ENCODE results near the gene CTXN3. TPM values are rescaled to one million over a fixed set of nuclear protein-coding genes. Genes with fewer than 3 reads are reported as not detected.

The CTXN3 gene
- total and polyA plus RNA-seq, 2 donors (not counting 3 experiments of a cell fraction or from before 2014, with no cell fraction given), result not detected

DNA sequence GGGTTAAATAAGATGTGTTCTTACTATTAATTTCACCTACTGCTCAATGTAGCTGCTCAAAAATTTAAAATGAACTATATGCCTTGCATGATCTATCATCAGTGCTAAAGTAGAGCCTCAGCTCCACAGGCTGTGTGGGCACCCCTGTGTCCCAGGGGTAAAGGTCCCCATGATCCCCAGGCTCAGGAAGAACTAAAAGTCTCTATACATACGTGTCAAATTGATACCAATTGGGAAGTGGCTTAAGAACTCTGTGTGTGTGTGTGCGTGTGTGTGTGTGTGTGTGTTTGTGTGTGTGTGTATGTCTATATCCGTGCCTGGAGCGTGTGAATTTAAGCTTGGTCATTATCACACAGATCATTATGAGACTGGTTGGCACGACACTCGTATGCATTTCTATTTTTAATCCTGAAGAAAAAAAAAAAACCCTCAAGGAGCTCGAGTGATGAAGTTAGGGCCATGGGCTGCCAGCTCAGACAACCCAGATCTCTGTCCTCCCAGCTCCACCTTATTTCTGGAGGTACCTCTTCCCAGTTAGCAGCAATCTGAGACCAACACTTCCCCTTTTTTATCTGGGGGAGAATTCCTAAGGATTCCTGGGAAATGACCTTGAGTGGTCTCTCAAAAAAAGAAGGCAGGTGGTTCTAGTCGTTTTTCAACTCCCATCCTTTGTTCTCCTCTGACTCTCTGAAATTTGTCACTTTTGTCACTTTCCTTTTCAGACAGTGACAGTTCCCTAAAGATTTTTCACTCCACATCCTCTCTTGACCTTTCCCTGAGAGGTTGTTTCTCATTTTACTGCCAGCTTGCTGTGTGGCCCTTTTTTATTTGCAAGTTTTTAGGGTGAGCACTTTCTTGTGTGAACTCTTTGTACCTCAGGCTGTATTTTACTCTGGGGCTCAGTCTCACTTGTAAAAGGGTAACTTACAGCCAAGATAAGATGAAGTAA is 45.7 kb upstream of the CTXN3 start:
- no peaks in the 10 kb centered on the region for H3K4me1 ChIP-seq (ENCODE audit: control insufficient read depth, extremely low read depth, insufficient read depth, low read length)
- DNase-seq (ENCODE audit: low read depth, low spot score) (no peak), FAIRE-seq (no peak)
- no peaks in the 10 kb centered on the region for H3K9me1 ChIP-seq (replicated peaks; ENCODE audit: control insufficient read depth, extremely low read depth, insufficient read depth, low read length)
- H3K9me3 ChIP-seq (replicated peaks; ENCODE audit: control insufficient read depth, insufficient read depth, low read length), result no peaks in the 10 kb centered on the region
- CTCF ChIA-PET, result interaction anchor here (0.7 kb wide), 1 partner anchor 1106 kb away, joined by 3 read pairs; no protein-coding TSS in a partner anchor
- H4K20me1 ChIP-seq (replicated peaks; ENCODE audit: control insufficient read depth, extremely low read depth, insufficient read depth, low read length), result no peaks in the 10 kb centered on the region
- H3K79me2 ChIP-seq (ENCODE audit: control insufficient read depth, insufficient read depth, low read length), result no peaks in the 10 kb centered on the region
- no peak overlapping the region for H2AFZ ChIP-seq (ENCODE audit: low read depth, low read length)
- no TSS peak for BruUV-seq (replicated peaks)
- no peak overlapping the region for H3K4me2 ChIP-seq (ENCODE audit: insufficient read depth, low read length)
- dilution Hi-C loops (cut with MboI; ENCODE audit: extremely low pct_ligation_motif_present, low sequenced_read_pairs), result no loop called here
- no peak overlapping the region for H3K9ac ChIP-seq (replicated peaks; ENCODE audit: extremely low read depth, insufficient read depth, low read length)
- no peaks in the 10 kb centered on the region for H3K36me3 ChIP-seq (ENCODE audit: control insufficient read depth in 2 of 2, extremely low read depth in 1 of 2, insufficient read depth in 2 of 2, low read length in 2 of 2)
- H3K27me3 ChIP-seq (ENCODE audit: control insufficient read depth in 2 of 2, insufficient read depth in 2 of 2, low read length in 2 of 2), result peaks cover 0 to 2% of the 10 kb centered on the region in 2 experiments
- POLR2A ChIA-PET, result no interaction called here
- H3K27ac ChIP-seq (ENCODE audit: insufficient read depth, low read depth, low read length), result no peak overlapping the region
- no peak overlapping the region for H3K4me3 ChIP-seq (replicated peaks in 1 of 3; ENCODE audit: insufficient read depth in 1 of 3, low read depth in 1 of 3, low read length in 3 of 3)
- intact Hi-C loops (cut with micrococcal nuclease), result no loop called here
- TF ChIP-seq GATA2 (IDR thresholded peaks at IDR 0.05; ENCODE audit: insufficient read depth, insufficient read length, low read depth, low read length) (no peak), JUN (IDR thresholded peaks at IDR 0.05; ENCODE audit: borderline replicate concordance, insufficient read depth, insufficient read length, low read depth) (no peak), FOS (IDR thresholded peaks at IDR 0.05; ENCODE audit: borderline replicate concordance, insufficient read depth, low read length) (no peak), POLR2AphosphoS5 (IDR thresholded peaks at IDR 0.05; ENCODE audit: insufficient read depth, low read depth, low read length) (no peak), MAX (IDR thresholded peaks at IDR 0.05; ENCODE audit: insufficient read depth, insufficient read length) (no peak), POLR2A (IDR thresholded peaks at IDR 0.05; ENCODE audit: low read depth, low read length) (no peak), MYC (IDR thresholded peaks at IDR 0.05; ENCODE audit: low read depth, low read length) (no peak), EZH2 (IDR thresholded peaks at IDR 0.05; ENCODE audit: borderline replicate concordance, low read depth, low read length, severe bottlenecking) (no peak)
- TF ChIP-seq, protein P1, sequence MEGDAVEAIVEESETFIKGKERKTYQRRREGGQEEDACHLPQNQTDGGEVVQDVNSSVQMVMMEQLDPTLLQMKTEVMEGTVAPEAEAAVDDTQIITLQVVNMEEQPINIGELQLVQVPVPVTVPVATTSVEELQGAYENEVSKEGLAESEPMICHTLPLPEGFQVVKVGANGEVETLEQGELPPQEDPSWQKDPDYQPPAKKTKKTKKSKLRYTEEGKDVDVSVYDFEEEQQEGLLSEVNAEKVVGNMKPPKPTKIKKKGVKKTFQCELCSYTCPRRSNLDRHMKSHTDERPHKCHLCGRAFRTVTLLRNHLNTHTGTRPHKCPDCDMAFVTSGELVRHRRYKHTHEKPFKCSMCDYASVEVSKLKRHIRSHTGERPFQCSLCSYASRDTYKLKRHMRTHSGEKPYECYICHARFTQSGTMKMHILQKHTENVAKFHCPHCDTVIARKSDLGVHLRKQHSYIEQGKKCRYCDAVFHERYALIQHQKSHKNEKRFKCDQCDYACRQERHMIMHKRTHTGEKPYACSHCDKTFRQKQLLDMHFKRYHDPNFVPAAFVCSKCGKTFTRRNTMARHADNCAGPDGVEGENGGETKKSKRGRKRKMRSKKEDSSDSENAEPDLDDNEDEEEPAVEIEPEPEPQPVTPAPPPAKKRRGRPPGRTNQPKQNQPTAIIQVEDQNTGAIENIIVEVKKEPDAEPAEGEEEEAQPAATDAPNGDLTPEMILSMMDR (IDR thresholded peaks at IDR 0.05; ENCODE audit: extremely low read depth in 1 of 2, insufficient read depth in 1 of 2, low read depth in 1 of 2, low read length in 2 of 2), result no peak
